HG02870 (cell line): ENCODE data around the gene GTPBP4.
"Not testable (repeated sequence)": the region's sequence is repeated elsewhere in the genome, so short reads cannot be mapped to it uniquely, and the experiment has no call there.

Source experiments
- ATAC-seq: cut with Tn5 transposase; IDR thresholded peaks from one replicate; pipeline ENCODE4 v1.9.1; 2021; ENCODE audit warnings: mild to moderate bottlenecking, moderate library complexity; ENCODE audit not compliant: unreplicated experiment

GTPBP4 gene

GRCh38 chr10:1050554-1050953, 62.3 kb downstream of the GTPBP4 start:
- no peak for ATAC-seq

DNA sequence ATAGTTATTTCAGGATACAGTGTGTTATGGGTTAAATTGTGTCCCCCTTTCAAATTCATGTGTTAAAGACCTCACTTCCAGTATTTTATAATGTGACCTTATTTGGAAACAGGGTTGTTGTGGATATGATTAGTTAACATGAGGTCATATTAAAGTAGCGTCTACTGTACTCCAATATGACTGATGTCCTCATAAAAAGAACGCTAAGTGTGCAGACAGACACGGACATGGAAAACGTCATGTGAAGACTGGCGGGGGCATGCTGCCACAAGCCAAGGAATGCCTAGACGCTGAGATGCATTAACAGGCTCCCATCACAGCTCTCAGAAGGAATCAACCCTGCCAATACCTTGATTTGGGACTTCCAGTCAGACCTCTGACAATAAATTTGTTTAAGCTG, 66.5 kb downstream of the GTPBP4 start:
- no peak for ATAC-seq

DNA sequence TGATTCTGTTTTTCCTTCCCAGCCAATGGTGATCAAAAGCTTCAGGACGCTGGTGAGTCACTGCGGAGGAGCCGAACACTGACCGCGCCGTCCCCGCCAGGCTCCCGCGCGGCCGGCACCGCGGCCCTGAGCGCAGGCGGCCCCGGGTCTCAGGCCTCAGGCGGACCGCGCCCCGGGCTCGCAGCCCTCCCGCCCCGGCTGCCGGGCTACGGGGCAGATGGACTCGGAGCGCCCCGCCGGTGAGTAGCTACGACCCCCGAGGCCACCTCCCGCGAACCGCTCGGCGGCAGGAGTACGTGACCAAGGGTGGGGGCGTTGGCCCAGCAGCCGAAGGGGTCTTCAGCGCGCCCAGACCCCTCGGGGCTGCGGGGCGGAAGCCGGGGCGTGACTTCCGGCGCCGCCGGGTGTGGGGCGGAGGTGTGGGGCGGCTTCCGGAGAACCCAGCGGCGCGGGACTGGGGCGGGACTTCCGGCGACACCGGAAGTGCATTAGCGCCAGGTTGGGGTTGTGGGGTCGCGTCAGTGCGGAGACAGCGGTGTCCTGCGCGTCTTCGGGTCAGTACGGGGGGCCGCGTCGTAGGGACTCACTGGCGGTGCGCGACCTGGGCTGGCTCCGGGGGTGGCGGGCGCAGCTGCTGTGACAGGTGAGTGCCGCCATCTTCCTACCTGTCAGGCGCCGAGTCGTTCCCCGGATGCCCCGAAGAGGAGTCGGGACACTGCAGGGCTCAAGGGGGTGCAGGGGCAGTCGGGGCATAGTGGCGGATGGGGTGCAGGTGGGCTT, 68.3 kb downstream of the GTPBP4 start, which contains the start of gene WDR37:
Gene WDR37 (plus strand): TSS at position 60 of the 780 bp plus-strand sequence. CDS start 15,771 bp downstream, outside the sequence.
- peak; percentile 89 for ATAC-seq

- peak; percentile 14 for ATAC-seq
Observed at GRCh38 chr10:1057106-1057657, 68.9 kb downstream of the GTPBP4 start.

- ATAC-seq: no peak
Observed at GRCh38 chr10:1058017-1058416, 69.8 kb downstream of the GTPBP4 start.

GRCh38 chr10:1059902-1060301, 71.7 kb downstream of the GTPBP4 start:
- ATAC-seq: no peak

- no peak for ATAC-seq
Observed at GRCh38 chr10:1061930-1062774, 73.9 kb downstream of the GTPBP4 start.

- no peak for ATAC-seq
Observed at GRCh38 chr10:1063232-1063865, 75.1 kb downstream of the GTPBP4 start.

GRCh38 chr10:1064964-1065247, 76.7 kb downstream of the GTPBP4 start:
- no peak for ATAC-seq

GRCh38 chr10:1066734-1067133, 78.5 kb downstream of the GTPBP4 start:
- not testable (repeated sequence) for ATAC-seq

GRCh38 chr10:1068380-1069361, 80.4 kb downstream of the GTPBP4 start:
- ATAC-seq: no peak
